Eye (tissue), 1 donor: ENCODE results near the gene RECQL5.
A peak's percentile ranks its signal among the peaks of the same experiment; 100 is the strongest.

Experiments
- DNase-seq: peaks from one replicate; pipeline ENCODE4 v3.0.0-alpha.2; 2015

The RECQL5 gene

GRCh38 chr17:75685499-75685898, 18.5 kb upstream of the RECQL5 start:
- DNase-seq = no peak

GRCh38 chr17:75684924-75685323, 18.0 kb upstream of the RECQL5 start:
- peak; percentile 57 for DNase-seq

GRCh38 chr17:75684249-75684648, 17.3 kb upstream of the RECQL5 start:
- DNase-seq = no peak

- DNase-seq = no peak
Observed at GRCh38 chr17:75683583-75683982, 16.6 kb upstream of the RECQL5 start.

- DNase-seq = no peak
Observed at GRCh38 chr17:75681289-75681688, 14.3 kb upstream of the RECQL5 start.

- no peak for DNase-seq
Observed at GRCh38 chr17:75680431-75680830, 13.5 kb upstream of the RECQL5 start.

- no peak for DNase-seq
Observed at GRCh38 chr17:75679706-75680211, 12.8 kb upstream of the RECQL5 start.

GRCh38 chr17:75676461-75676860, 9.5 kb upstream of the RECQL5 start:
- DNase-seq = no peak

- DNase-seq = no peak
Observed at GRCh38 chr17:75673487-75673886, 6.5 kb upstream of the RECQL5 start.

GRCh38 chr17:75672011-75672410, 5.1 kb upstream of the RECQL5 start:
- DNase-seq = no peak

- DNase-seq = no peak
Observed at GRCh38 chr17:75670868-75671267, 3.9 kb upstream of the RECQL5 start.

- no peak for DNase-seq
Observed at GRCh38 chr17:75668489-75668888, 1.5 kb upstream of the RECQL5 start.

GRCh38 chr17:75667825-75668224, 871 bp upstream of the RECQL5 start:
- no peak for DNase-seq

GRCh38 chr17:75665981-75666380, 973 bp downstream of the RECQL5 start:
- no peak for DNase-seq

- DNase-seq = no peak
Observed at GRCh38 chr17:75664099-75664549, 2.8 kb downstream of the RECQL5 start.

GRCh38 chr17:75662511-75662910, 4.4 kb downstream of the RECQL5 start:
- no peak for DNase-seq

GRCh38 chr17:75661531-75661930, 5.4 kb downstream of the RECQL5 start:
- DNase-seq = no peak

GRCh38 chr17:75658237-75658636, 8.7 kb downstream of the RECQL5 start:
- no peak for DNase-seq

- DNase-seq = no peak
Observed at GRCh38 chr17:75654176-75654575, 12.8 kb downstream of the RECQL5 start.

- peak; percentile 56 for DNase-seq
Observed at GRCh38 chr17:75652934-75653549, 13.9 kb downstream of the RECQL5 start.

GRCh38 chr17:75652341-75652740, 14.6 kb downstream of the RECQL5 start:
- no peak for DNase-seq

GRCh38 chr17:75650874-75651273, 16.1 kb downstream of the RECQL5 start:
- DNase-seq = no peak

GRCh38 chr17:75649687-75650086, 17.3 kb downstream of the RECQL5 start:
- no peak for DNase-seq

GRCh38 chr17:75647921-75648320, 19.0 kb downstream of the RECQL5 start:
- DNase-seq = no peak

- no peak for DNase-seq
Observed at GRCh38 chr17:75647061-75647460, 19.9 kb downstream of the RECQL5 start.
